ENCODE results near the gene POU2F3.

The POU2F3 gene

DNA sequence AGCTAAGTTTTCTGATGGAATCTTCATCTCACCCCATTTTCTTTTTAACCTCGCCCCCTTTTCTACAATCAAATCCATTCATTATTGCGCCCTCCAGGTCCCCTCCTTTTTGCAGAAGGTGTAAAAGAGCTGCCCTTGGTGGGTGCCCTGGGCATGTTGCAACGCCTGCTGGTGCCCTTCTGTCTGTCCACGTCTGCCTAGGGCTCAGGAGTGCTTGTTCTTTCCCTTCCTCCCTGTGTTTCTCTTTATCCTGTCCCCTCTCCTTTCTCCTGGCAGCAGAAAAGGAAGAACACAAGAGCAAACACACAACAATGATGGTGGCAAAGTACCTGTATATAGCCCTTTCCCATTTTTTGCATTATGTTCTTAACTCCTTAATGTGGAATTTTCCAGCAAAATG, 79.0 kb downstream of the POU2F3 start:
- H3K4me1 ChIP-seq (ENCODE audit: control insufficient read depth in 1 of 2, insufficient read depth in 1 of 2, low read depth in 1 of 2, low read length in 1 of 2), result no peaks in the 10 kb centered on the region
- no peaks in the 10 kb centered on the region for H3K36me3 ChIP-seq
- H3K4me3 ChIP-seq (ENCODE audit: low read depth in 1 of 2, low read length in 1 of 2), result no peak overlapping the region
- TF ChIP-seq, protein P1, sequence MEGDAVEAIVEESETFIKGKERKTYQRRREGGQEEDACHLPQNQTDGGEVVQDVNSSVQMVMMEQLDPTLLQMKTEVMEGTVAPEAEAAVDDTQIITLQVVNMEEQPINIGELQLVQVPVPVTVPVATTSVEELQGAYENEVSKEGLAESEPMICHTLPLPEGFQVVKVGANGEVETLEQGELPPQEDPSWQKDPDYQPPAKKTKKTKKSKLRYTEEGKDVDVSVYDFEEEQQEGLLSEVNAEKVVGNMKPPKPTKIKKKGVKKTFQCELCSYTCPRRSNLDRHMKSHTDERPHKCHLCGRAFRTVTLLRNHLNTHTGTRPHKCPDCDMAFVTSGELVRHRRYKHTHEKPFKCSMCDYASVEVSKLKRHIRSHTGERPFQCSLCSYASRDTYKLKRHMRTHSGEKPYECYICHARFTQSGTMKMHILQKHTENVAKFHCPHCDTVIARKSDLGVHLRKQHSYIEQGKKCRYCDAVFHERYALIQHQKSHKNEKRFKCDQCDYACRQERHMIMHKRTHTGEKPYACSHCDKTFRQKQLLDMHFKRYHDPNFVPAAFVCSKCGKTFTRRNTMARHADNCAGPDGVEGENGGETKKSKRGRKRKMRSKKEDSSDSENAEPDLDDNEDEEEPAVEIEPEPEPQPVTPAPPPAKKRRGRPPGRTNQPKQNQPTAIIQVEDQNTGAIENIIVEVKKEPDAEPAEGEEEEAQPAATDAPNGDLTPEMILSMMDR (IDR thresholded peaks at IDR 0.05), result no peak
- H3K27me3 ChIP-seq, result peaks cover 81% of the 10 kb centered on the region
- H3K9me3 ChIP-seq, result no peaks in the 10 kb centered on the region
- no peak overlapping the region for H3K27ac ChIP-seq

DNA sequence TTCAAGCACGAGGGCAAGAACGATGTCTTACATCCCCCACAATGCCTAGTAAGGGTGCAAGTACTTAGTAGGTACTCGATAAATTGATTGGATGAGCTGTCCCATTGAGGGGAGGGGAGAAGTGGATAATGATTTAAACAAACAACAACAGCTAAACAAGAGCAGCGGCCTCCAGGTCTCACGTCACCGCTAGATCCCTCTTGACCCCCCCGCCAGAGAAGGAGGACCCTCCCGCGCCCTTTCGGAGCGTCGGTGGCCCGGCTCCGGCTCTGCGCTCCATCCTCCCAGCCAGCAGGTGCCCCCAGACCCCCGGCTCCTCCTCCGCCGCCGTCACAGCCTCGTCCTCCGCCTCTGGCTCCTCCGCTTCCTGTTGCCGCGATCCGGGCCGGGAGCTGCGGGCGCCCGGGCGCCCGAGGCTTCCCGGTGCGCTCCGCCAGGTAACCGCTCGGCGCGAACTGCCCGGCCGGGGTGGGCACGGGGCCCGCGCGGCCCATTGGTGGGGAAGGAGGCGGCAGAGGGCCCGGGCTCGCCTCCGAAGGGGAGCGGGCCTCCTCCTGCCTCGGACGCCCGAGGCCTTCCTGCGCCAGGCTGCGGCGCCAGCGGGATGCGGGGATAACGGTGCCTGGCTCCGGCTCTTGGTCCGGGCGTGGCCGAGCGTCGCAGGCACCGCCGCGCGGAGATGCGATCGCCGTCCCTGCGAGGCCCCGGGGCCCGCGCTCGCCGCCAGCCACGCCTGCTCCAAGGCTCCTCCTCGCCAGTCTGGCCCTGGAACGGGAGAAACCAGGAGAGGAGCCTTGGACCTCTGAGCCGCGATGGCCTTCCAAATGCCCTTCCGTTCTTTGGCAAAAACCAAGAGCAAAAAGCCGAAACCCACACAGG, 85.2 kb downstream of the POU2F3 start, which contains the start of gene TLCD5:
TSS of gene TLCD5 (plus strand) at position 368 of the 879 bp plus-strand sequence. CDS start 2,143 bp downstream, outside the sequence.
- no peak within 1 kb of the TSS for H3K27ac ChIP-seq
- H3K27me3 ChIP-seq, result peaks cover 92% of the 10 kb centered on the region
- H3K36me3 ChIP-seq, result no peaks in the 10 kb centered on the region
- TF ChIP-seq, protein P1 (IDR thresholded peaks at IDR 0.05), result no peak
- peaks cover 0 to 4% of the 10 kb centered on the region in 2 experiments for H3K4me1 ChIP-seq (ENCODE audit: control insufficient read depth in 1 of 2, insufficient read depth in 1 of 2, low read depth in 1 of 2, low read length in 1 of 2)
- H3K4me3 ChIP-seq (ENCODE audit: low read depth in 1 of 2, low read length in 1 of 2), result no peak within 1 kb of the TSS
- H3K9me3 ChIP-seq, result no peaks in the 10 kb centered on the region

DNA sequence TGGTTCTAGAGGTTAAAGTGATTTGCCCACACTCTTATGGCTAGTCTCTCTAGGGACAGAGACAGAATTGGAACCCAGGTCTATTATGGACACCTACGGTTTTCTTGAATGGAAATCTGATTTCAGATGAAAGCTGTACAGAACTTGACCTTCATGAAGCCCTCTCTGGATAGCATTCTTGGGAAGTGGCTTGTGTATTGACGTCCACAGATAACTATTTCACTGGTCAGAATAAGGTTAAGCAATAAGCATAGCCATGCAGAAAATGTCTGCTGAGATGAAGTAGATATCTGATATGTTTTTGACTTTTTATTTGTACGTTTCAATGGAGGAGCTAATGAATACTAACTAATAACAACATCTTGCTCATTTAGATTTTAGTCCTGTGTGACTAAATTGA, 86.3 kb downstream of the POU2F3 start:
- Histone ChIP-seq H3K27ac (no peak overlapping the region), H3K4me3 (ENCODE audit: low read depth in 1 of 2, low read length in 1 of 2) (no peak overlapping the region), H3K27me3 (peaks cover 99% of the 10 kb centered on the region), H3K4me1 (ENCODE audit: control insufficient read depth in 1 of 2, insufficient read depth in 1 of 2, low read depth in 1 of 2, low read length in 1 of 2) (peaks cover 0 to 4% of the 10 kb centered on the region in 2 experiments), H3K9me3 (no peaks in the 10 kb centered on the region), H3K36me3 (no peaks in the 10 kb centered on the region)
- TF ChIP-seq, protein P1 (IDR thresholded peaks at IDR 0.05), result no peak

DNA sequence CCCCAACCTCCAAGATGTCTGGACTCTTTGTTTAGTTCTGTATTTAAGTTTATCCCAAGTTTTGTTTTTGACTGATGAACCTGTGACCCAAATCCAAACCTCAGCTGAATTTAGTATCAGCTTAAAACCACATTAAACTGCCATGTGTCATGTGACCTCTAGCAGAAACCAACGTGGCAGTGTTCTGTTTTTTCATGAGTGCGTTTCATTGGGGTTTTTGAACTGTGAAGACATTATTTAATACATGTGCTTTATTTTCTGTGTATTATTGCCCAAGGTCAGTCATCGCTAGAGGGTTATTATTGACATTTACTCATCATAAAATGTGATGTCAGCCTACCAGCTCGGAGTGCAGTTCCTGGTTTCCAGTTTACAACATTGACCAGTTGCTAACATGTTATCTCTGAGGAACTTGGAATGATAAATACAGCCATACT, 86.9 kb downstream of the POU2F3 start:
- Histone ChIP-seq H3K4me3 (ENCODE audit: low read depth in 1 of 2, low read length in 1 of 2) (no peak overlapping the region), H3K27ac (no peak overlapping the region), H3K4me1 (ENCODE audit: control insufficient read depth in 1 of 2, insufficient read depth in 1 of 2, low read depth in 1 of 2, low read length in 1 of 2) (peaks cover 0 to 4% of the 10 kb centered on the region in 2 experiments), H3K9me3 (no peaks in the 10 kb centered on the region), H3K36me3 (no peaks in the 10 kb centered on the region), H3K27me3 (peaks cover 99% of the 10 kb centered on the region)
- TF ChIP-seq, protein P1 (IDR thresholded peaks at IDR 0.05), result no peak

DNA sequence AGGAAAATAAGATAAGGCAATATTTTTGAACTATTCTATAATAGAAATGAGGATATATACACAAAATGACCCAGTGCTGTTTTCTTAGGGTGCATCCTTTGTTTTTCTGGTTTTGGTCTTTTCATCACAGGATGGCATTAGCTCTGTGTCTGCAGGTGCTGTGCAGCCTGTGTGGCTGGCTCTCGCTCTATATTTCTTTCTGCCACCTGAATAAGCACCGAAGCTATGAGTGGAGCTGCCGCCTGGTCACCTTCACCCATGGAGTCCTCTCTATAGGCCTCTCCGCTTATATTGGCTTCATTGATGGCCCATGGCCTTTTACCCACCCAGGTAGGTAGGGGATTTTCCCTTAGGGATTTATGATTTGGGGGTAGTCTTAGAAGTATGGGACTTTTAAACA, 87.4 kb downstream of the POU2F3 start:
- H3K27me3 ChIP-seq, result peaks cover 99% of the 10 kb centered on the region

More for the DNA sequence above, 87.4 kb downstream of the POU2F3 start:
- Histone ChIP-seq H3K36me3 (no peaks in the 10 kb centered on the region), H3K4me3 (ENCODE audit: low read depth in 1 of 2, low read length in 1 of 2) (no peak overlapping the region), H3K27ac (no peak overlapping the region), H3K9me3 (no peaks in the 10 kb centered on the region), H3K4me1 (ENCODE audit: control insufficient read depth in 1 of 2, insufficient read depth in 1 of 2, low read depth in 1 of 2, low read length in 1 of 2) (peaks cover 0 to 4% of the 10 kb centered on the region in 2 experiments)
- TF ChIP-seq, protein P1 (IDR thresholded peaks at IDR 0.05), result no peak

All from neutrophil (primary cell).